ENCODE measurements around the gene CHRM3. TPM values are rescaled to one million over a fixed set of nuclear protein-coding genes. Genes with fewer than 3 reads are reported as not detected.
A peak's percentile ranks its signal among the peaks of the same experiment; 100 is the strongest.

Gene CHRM3
- 1 to 10 TPM; 2.5 to 4.2 TPM for total RNA-seq

DNA sequence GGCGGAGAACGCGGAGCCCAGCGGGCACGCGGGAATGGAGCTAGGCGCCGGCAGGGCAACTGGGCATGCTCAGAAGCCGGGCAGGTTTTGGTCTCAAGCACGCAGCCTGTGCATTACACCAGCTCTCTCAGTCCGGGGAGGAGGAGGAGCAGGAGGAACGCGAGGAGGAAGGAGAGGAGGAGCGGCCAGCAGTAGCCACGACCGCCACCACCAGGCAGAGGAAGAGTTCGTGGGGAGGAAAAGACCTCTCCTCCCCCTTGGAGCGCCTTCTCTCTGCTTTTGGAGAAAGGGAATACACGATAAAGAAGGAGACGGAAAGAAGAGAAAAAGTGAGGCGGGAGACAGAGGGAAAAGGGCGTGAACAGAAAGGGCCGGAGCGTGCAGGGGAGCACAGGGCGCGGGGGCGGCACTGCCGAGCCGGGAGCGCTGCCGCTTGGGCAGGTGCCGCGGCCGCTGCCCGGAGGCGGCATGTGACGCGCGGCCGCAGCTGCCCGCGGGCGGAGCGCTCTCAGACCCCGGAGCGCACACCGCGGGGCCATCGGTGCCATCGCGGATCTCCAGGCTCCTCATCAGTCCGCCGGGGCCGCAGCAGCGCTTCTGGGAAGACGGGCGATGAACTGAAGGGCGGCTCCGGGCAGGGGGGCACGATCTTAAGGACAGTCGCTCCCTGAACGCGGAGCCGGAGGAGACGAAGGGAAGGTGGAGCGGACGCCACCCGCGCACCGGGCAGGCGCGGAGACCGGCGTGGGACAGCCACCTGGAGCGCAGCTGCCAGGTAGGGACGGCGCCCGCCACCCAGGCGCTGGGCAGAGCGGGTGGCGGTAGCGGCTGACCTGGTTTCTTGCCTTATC, at the start of gene CHRM3:
Gene CHRM3 (plus strand): TSS at position 116 of the 851 bp plus-strand sequence. CDS start 520,884 bp downstream, outside the sequence.
- Histone ChIP-seq H3K27ac (no peak within 1 kb of the TSS), H3K4me1 (ENCODE audit: control insufficient read depth in 1 of 2, low read depth in 2 of 2) (peaks cover 7 to 19% of the 10 kb centered on the region in 2 donors), H3K36me3 (no peaks in the 10 kb centered on the region), H3K27me3 (replicated peaks; ENCODE audit: insufficient read depth) (no peaks in the 10 kb centered on the region), H3K4me3 (peak within 1 kb of the TSS; percentile 68), H3K9me3 (no peaks in the 10 kb centered on the region)
- ATAC-seq (ENCODE audit: insufficient number of reproducible peaks, low FRiP score, low read depth) (no peak), DNase-seq (ENCODE audit: low spot score) (no peak)
- no peak for TF ChIP-seq CTCF (IDR thresholded peaks at IDR 0.05)

DNA sequence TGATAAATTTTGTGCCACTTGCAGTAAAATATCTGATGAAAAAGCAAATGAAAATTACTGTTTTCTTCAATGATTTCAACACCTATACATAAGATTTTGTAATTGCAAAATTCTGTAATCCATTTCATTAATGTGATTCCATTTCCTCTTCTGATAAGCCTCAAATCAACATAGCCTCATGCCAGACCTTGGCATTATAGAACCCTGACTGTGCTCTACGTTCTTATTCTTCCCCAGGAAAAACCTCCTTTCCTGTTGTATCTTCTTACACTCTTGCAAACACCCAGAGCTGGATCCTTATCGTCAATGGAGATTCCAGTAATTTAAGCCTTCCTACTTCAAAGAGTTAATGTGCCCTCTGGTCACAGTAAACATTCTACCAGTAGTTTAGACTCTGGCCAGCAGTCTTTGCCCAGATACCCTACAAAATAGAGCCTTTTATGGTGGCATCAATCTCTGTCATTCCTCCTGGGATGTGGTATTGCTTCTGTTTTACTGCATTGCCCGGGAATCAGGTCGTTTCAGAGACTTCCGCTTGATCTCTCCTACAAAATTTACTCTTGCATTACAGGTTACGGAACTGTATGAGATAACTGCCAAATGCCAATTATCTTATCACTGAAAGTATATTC, 48.5 kb upstream of the CHRM3 start:
- Histone ChIP-seq H3K27ac (no peak overlapping the region), H3K27me3 (replicated peaks; ENCODE audit: insufficient read depth) (no peaks in the 10 kb centered on the region), H3K36me3 (no peaks in the 10 kb centered on the region), H3K4me3 (no peak overlapping the region), H3K9me3 (no peaks in the 10 kb centered on the region), H3K4me1 (ENCODE audit: control insufficient read depth in 1 of 2, low read depth in 2 of 2) (no peaks in the 10 kb centered on the region)
- DNase-seq (ENCODE audit: low spot score) (no peak), ATAC-seq (ENCODE audit: insufficient number of reproducible peaks, low FRiP score, low read depth) (no peak)
- no peak for TF ChIP-seq CTCF (IDR thresholded peaks at IDR 0.05)

- Histone ChIP-seq H3K27ac (no peak overlapping the region), H3K4me3 (no peak overlapping the region), H3K27me3 (replicated peaks; ENCODE audit: insufficient read depth) (no peaks in the 10 kb centered on the region), H3K36me3 (no peaks in the 10 kb centered on the region), H3K4me1 (ENCODE audit: control insufficient read depth in 1 of 2, low read depth in 2 of 2) (no peaks in the 10 kb centered on the region), H3K9me3 (no peaks in the 10 kb centered on the region)
- DNase-seq (ENCODE audit: low spot score), result no peak
- TF ChIP-seq CTCF (IDR thresholded peaks at IDR 0.05), result no peak
- no peak for ATAC-seq (ENCODE audit: insufficient number of reproducible peaks, low FRiP score, low read depth)
These were observed 38.6 kb upstream of the CHRM3 start for GRCh38 chr1:239347776-239348175.

GRCh38 chr1:239348635-239349353, 37.6 kb upstream of the CHRM3 start:
- H3K9me3 ChIP-seq, result no peaks in the 10 kb centered on the region
- no peak for ATAC-seq (ENCODE audit: insufficient number of reproducible peaks, low FRiP score, low read depth)

More at GRCh38 chr1:239348635-239349353, 37.6 kb upstream of the CHRM3 start:
- TF ChIP-seq CTCF (IDR thresholded peaks at IDR 0.05), result no peak
- no peaks in the 10 kb centered on the region for H3K27me3 ChIP-seq (replicated peaks; ENCODE audit: insufficient read depth)
- no peak overlapping the region for H3K4me3 ChIP-seq
- no peak overlapping the region for H3K27ac ChIP-seq
- no peaks in the 10 kb centered on the region for H3K4me1 ChIP-seq (ENCODE audit: control insufficient read depth in 1 of 2, low read depth in 2 of 2)
- no peaks in the 10 kb centered on the region for H3K36me3 ChIP-seq
- DNase-seq (ENCODE audit: low spot score), result no peak
